Measurements from ENCODE around the gene TXNDC8.

The TXNDC8 gene

GRCh38 chr9:110344821-110345220, 7.2 kb upstream of the TXNDC8 start:
- Histone ChIP-seq H3K4me1 (no peaks in the 10 kb centered on the region), H3K9me3 (no peaks in the 10 kb centered on the region), H3K4me3 (no peak overlapping the region), H3K27ac (no peak overlapping the region), H3K36me3 (no peaks in the 10 kb centered on the region), H3K27me3 (no peaks in the 10 kb centered on the region)
- no peak for TF ChIP-seq CTCF (IDR thresholded peaks at IDR 0.05)
- intact Hi-C loops (cut with DNase I; ENCODE audit: low total_unique reads) = no loop called here
- DNase-seq = no peak

GRCh38 chr9:110343551-110343950, 5.9 kb upstream of the TXNDC8 start:
- DNase-seq = no peak
- Histone ChIP-seq H3K27ac (no peak overlapping the region), H3K27me3 (no peaks in the 10 kb centered on the region), H3K4me3 (no peak overlapping the region), H3K36me3 (no peaks in the 10 kb centered on the region), H3K9me3 (no peaks in the 10 kb centered on the region), H3K4me1 (no peaks in the 10 kb centered on the region)
- no peak for TF ChIP-seq CTCF (IDR thresholded peaks at IDR 0.05)
- intact Hi-C loops (cut with DNase I; ENCODE audit: low total_unique reads) = no loop called here

- Histone ChIP-seq H3K9me3 (no peaks in the 10 kb centered on the region), H3K27ac (no peak overlapping the region), H3K4me3 (no peak overlapping the region), H3K36me3 (no peaks in the 10 kb centered on the region), H3K4me1 (peaks cover 0 to 4% (median 0%) of the 10 kb centered on the region in 4 donors), H3K27me3 (no peaks in the 10 kb centered on the region)
- no peak for DNase-seq
- intact Hi-C loops (cut with DNase I; ENCODE audit: low total_unique reads) = no loop called here
- TF ChIP-seq CTCF (IDR thresholded peaks at IDR 0.05) = no peak
Measured at GRCh38 chr9:110340306-110340705, 2.6 kb upstream of the TXNDC8 start.

GRCh38 chr9:110338143-110338542, 480 bp upstream of the TXNDC8 start:
- no peak overlapping the region for H3K4me3 ChIP-seq
- intact Hi-C loops (cut with DNase I; ENCODE audit: low total_unique reads) = no loop called here
- H3K9me3 ChIP-seq = no peaks in the 10 kb centered on the region
- no peaks in the 10 kb centered on the region for H3K27me3 ChIP-seq
- H3K27ac ChIP-seq = no peak overlapping the region
- TF ChIP-seq CTCF (IDR thresholded peaks at IDR 0.05) = no peak
- H3K4me1 ChIP-seq = peaks cover 0 to 4% (median 0%) of the 10 kb centered on the region in 4 donors
- no peak for DNase-seq
- H3K36me3 ChIP-seq = no peaks in the 10 kb centered on the region

GRCh38 chr9:110336363-110336762, 1.3 kb downstream of the TXNDC8 start:
- no peak for TF ChIP-seq CTCF (IDR thresholded peaks at IDR 0.05)
- H3K4me3 ChIP-seq = no peak overlapping the region
- intact Hi-C loops (cut with DNase I; ENCODE audit: low total_unique reads) = no loop called here
- no peaks in the 10 kb centered on the region for H3K36me3 ChIP-seq
- no peak for DNase-seq
- H3K27ac ChIP-seq = no peak overlapping the region
- no peaks in the 10 kb centered on the region for H3K9me3 ChIP-seq
- H3K27me3 ChIP-seq = no peaks in the 10 kb centered on the region
- H3K4me1 ChIP-seq = peaks cover 0 to 4% (median 0%) of the 10 kb centered on the region in 4 donors

GRCh38 chr9:110334871-110335270, 2.8 kb downstream of the TXNDC8 start:
- no peak overlapping the region for H3K4me3 ChIP-seq
- no peak for DNase-seq
- no peaks in the 10 kb centered on the region for H3K36me3 ChIP-seq
- peaks cover 0 to 4% (median 0%) of the 10 kb centered on the region in 4 donors for H3K4me1 ChIP-seq
- H3K27me3 ChIP-seq = no peaks in the 10 kb centered on the region
- no peak for TF ChIP-seq CTCF (IDR thresholded peaks at IDR 0.05)
- no peak overlapping the region for H3K27ac ChIP-seq
- intact Hi-C loops (cut with DNase I; ENCODE audit: low total_unique reads) = no loop called here
- H3K9me3 ChIP-seq = no peaks in the 10 kb centered on the region

All from tibial artery (tissue), 4 donors.